ENCODE data around the gene PROZ. TPM values are rescaled to one million over a fixed set of nuclear protein-coding genes. Genes with fewer than 3 reads are reported as not detected.

Gene PROZ
- total and polyA plus RNA-seq, 2 of the 13 experiments (the other 11 are each of a cell fraction or from before 2014, with no cell fraction given): 5.6 to 22.5 TPM

GRCh38 chr13:113209336-113209758 is 50.9 kb downstream of the PROZ start, which contains the start of gene CUL4A (continued):
- TF ChIP-seq, protein P1, sequence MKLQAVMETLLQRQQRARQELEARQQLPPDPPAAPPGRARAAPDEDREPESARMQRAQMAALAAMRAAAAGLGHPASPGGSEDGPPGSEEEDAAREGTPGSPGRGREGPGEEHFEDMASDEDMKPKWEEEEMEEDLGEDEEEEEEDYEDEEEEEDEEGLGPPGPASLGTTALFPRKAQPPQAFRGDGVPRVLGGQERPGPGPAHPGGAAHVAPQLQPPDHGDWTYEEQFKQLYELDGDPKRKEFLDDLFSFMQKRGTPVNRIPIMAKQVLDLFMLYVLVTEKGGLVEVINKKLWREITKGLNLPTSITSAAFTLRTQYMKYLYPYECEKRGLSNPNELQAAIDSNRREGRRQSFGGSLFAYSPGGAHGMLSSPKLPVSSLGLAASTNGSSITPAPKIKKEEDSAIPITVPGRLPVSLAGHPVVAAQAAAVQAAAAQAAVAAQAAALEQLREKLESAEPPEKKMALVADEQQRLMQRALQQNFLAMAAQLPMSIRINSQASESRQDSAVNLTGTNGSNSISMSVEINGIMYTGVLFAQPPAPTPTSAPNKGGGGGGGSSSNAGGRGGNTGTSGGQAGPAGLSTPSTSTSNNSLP (IDR thresholded peaks at IDR 0.05; ENCODE audit: low read depth, low read length): no peak
- no peak for TF ChIP-seq DR1 (CRISPR knock-in tag; IDR thresholded peaks at IDR 0.05)
- TF ChIP-seq EP300 (IDR thresholded peaks at IDR 0.05; ENCODE audit: low read depth in 2 of 2, low read length in 2 of 2): no peak
- no peak for TF ChIP-seq EP300 (CRISPR knock-in tag; IDR thresholded peaks at IDR 0.05; ENCODE audit: borderline replicate concordance)
- 0 out of 2 replicates have a peak, but pooled peaks have one; percentile 5 for TF ChIP-seq ZBED4 (CRISPR knock-in tag; IDR thresholded peaks at IDR 0.05; ENCODE audit: borderline replicate concordance)
- TF ChIP-seq CEBPZ (IDR thresholded peaks at IDR 0.05; ENCODE audit: low read length): no peak
- TF ChIP-seq REXO4 (CRISPR knock-in tag; IDR thresholded peaks at IDR 0.05; ENCODE audit: borderline replicate concordance): no peak
- TF ChIP-seq, protein P2, sequence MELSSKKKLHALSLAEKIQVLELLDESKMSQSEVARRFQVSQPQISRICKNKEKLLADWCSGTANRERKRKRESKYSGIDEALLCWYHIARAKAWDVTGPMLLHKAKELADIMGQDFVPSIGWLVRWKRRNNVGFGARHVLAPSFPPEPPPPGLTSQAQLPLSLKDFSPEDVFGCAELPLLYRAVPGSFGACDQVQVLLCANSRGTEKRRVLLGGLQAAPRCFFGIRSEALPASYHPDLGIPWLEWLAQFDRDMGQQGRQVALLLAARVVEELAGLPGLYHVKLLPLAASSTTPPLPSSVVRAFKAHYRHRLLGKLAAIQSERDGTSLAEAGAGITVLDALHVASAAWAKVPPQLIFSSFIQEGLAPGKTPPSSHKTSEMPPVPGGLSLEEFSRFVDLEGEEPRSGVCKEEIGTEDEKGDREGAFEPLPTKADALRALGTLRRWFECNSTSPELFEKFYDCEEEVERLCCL (CRISPR knock-in tag; IDR thresholded peaks at IDR 0.05; ENCODE audit: borderline replicate concordance): no peak
- no peak for TF ChIP-seq NR2F2 (IDR thresholded peaks at IDR 0.05; ENCODE audit: borderline replicate concordance, low read depth)
- peak; percentile 85 for TF ChIP-seq ZBTB2 (CRISPR knock-in tag; IDR thresholded peaks at IDR 0.05; ENCODE audit: low read depth)
- TF ChIP-seq SP5 (CRISPR knock-in tag; IDR thresholded peaks at IDR 0.05; ENCODE audit: borderline replicate concordance, low read depth): no peak
- no peak for TF ChIP-seq POLR2AphosphoS2 (IDR thresholded peaks at IDR 0.05; ENCODE audit: low read depth, low read length)
- TF ChIP-seq MLXIP (CRISPR knock-in tag; IDR thresholded peaks at IDR 0.05; ENCODE audit: borderline replicate concordance): no peak
- TF ChIP-seq PAX8 (CRISPR knock-in tag; IDR thresholded peaks at IDR 0.05; ENCODE audit: borderline replicate concordance): 0 out of 2 replicates have a peak, but pooled peaks have one; percentile 55

Data from HepG2 (cell line).